C4-2B (cell line): ENCODE data around the gene FBXO5.

Experiments used
- CTCF ChIP-seq: fragments of 450-650 bp; conservative IDR thresholded peaks from 2 replicates; pipeline ENCODE4 v1.5.1; 2017; ENCODE audit warnings: mild to moderate bottlenecking
- ZFX ChIP-seq: fragments of 450-650 bp; IDR thresholded peaks from 2 replicates; pipeline ENCODE4 v1.6.1; 2017

GRCh38 chr6:153012856-153013255 is 30.0 kb upstream of the FBXO5 start:
- TF ChIP-seq ZFX (no peak), CTCF (no peak)
